IPS-20b (cell line): ENCODE measurements around the gene CSTF2.
"Not testable (repeated sequence)": the region's sequence is repeated elsewhere in the genome, so short reads cannot be mapped to it uniquely, and the experiment has no call there.

Source experiments
- H3K27ac ChIP-seq: one replicate; pipeline ENCODE4 v1.5.1; 2013; ENCODE audit warnings: low read length
- H3K27me3 ChIP-seq: 2 replicates; pipeline ENCODE4 v1.6.1; 2013; ENCODE audit warnings: mild to moderate bottlenecking, low read length, inconsistent platforms; ENCODE audit not compliant: insufficient read depth
- H3K36me3 ChIP-seq: 2 replicates; pipeline ENCODE4 v1.6.1; 2013; ENCODE audit warnings: low read depth, mild to moderate bottlenecking, inconsistent platforms, low read length, moderate library complexity; ENCODE audit not compliant: insufficient read depth
- H3K4me1 ChIP-seq: 2 replicates; pipeline ENCODE4 v1.6.1; 2013; ENCODE audit warnings: mild to moderate bottlenecking, control low read depth, inconsistent platforms, low read length, moderate library complexity; ENCODE audit not compliant: insufficient read depth
- H3K4me3 ChIP-seq: 2 replicates; pipeline ENCODE4 v1.5.1; 2013; ENCODE audit warnings: mild to moderate bottlenecking, low read length, inconsistent platforms
- H3K9ac ChIP-seq: 2 replicates; pipeline ENCODE4 v1.6.1; 2013; ENCODE audit warnings: low read depth, mild to moderate bottlenecking, inconsistent platforms, low read length, moderate library complexity
- H3K9me3 ChIP-seq: 2 replicates; pipeline ENCODE4 v1.6.1; 2013; ENCODE audit warnings: mild to moderate bottlenecking, low read depth, low read length, inconsistent platforms; ENCODE audit not compliant: insufficient read depth

Gene CSTF2

GRCh38 chrX:100819837-100820666 lies at the start of gene CSTF2:
Gene CSTF2, plus strand, starts transcription at chrX:100820391. Its CDS starts 26 bp downstream, at chrX:100820417.
- Histone ChIP-seq H3K4me1 (no peaks in the 10 kb centered on the region), H3K9ac (peak within 1 kb of the TSS; percentile 90; the same call in 1 of the 2 replicates), H3K9me3 (no peaks in the 10 kb centered on the region), H3K36me3 (peaks cover 30% of the 10 kb centered on the region), H3K27me3 (peaks cover 11% of the 10 kb centered on the region; the same call in 1 of the 2 replicates), H3K27ac (peak within 1 kb of the TSS; percentile 36), H3K4me3 (peak within 1 kb of the TSS; percentile 99)

GRCh38 chrX:100796371-100796770 lies 23.8 kb upstream of the CSTF2 start:
- not testable (repeated sequence) for H3K36me3 ChIP-seq, H3K27ac ChIP-seq, H3K9ac ChIP-seq, H3K4me1 ChIP-seq, H3K4me3 ChIP-seq, H3K27me3 ChIP-seq, H3K9me3 ChIP-seq

DNA sequence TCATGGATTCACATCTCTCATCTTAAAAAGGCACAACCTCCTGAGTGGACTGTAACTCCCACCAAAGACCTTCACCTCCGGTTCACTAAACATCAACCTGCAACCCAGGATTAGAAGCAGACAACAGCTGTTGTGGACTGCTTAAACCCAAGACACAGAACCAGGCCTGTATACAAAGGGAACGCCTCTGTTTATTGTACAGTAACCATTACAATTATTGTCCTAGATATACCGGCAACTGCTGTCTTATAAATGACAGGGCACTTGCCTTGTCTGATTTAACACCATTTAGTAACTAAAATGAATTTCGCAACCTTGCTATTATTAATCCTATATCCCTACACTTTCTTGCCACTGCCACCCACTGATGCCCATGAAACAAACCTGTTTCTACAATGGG lies 22.8 kb upstream of the CSTF2 start:
- Histone ChIP-seq H3K27me3 (no peaks in the 10 kb centered on the region), H3K27ac (no peak overlapping the region), H3K4me1 (no peaks in the 10 kb centered on the region), H3K9ac (no peak overlapping the region), H3K36me3 (no peaks in the 10 kb centered on the region), H3K9me3 (no peaks in the 10 kb centered on the region), H3K4me3 (no peak overlapping the region)

DNA sequence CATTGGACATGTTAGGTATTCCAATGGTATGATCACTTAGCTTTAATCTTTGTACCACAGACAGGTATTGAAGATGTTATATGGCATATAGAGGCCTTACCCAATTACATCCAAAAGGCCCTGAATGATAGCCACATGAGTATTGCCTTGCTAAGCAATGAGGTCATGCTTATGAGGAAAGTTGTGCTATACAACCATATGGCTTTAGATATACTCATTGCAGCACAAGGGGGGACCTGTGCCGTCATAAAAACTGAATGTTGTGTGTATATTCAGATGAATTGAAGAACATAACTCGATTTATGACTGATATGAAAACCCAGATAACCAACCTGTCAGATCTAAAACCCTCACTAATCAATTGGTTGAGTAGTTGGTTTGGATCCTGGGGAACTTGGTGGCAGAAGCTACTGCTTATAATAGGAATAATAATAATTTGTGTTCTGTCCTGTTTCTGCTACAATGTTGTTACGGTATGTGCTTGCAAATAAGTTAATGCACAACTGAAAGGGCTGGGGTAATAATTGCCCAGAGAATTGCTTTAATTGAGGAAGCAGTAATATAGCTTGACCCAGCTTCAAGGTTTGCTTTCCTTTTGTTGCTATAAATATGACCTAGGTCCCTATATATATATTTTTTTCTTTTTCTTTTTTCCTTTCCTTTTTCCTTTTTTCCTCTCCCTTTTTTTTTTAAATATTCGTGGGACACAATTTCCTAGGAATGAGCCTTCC lies 21.5 kb upstream of the CSTF2 start:
- H3K9ac ChIP-seq, result no peak overlapping the region
- H3K4me3 ChIP-seq, result no peak overlapping the region
- no peaks in the 10 kb centered on the region for H3K4me1 ChIP-seq
- no peaks in the 10 kb centered on the region for H3K27me3 ChIP-seq
- H3K36me3 ChIP-seq, result no peaks in the 10 kb centered on the region
- H3K27ac ChIP-seq, result no peak overlapping the region
- no peaks in the 10 kb centered on the region for H3K9me3 ChIP-seq

DNA sequence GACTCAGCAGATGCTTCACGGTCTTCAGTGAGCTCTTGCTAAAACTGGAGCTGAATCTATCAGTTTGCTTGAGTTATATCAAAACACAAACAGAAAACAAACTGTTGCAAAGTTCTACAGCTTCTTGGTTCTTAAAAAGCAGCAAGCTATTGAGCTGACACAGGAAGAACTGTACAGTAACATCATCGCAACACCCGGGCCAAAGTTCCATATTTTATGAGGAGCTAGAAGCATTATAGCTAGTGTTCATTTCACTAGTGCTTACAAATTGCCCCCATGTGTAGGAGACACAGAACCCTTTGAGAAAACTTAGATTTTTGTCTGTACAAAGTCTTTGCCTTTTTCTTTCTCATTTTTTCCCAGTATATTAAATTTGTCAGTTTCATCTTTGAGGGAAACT lies 17.3 kb upstream of the CSTF2 start:
- H3K27ac ChIP-seq, result no peak overlapping the region
- H3K36me3 ChIP-seq, result no peaks in the 10 kb centered on the region
- H3K9me3 ChIP-seq, result no peaks in the 10 kb centered on the region
- no peak overlapping the region for H3K4me3 ChIP-seq
- no peaks in the 10 kb centered on the region for H3K27me3 ChIP-seq
- no peaks in the 10 kb centered on the region for H3K4me1 ChIP-seq
- no peak overlapping the region for H3K9ac ChIP-seq

DNA sequence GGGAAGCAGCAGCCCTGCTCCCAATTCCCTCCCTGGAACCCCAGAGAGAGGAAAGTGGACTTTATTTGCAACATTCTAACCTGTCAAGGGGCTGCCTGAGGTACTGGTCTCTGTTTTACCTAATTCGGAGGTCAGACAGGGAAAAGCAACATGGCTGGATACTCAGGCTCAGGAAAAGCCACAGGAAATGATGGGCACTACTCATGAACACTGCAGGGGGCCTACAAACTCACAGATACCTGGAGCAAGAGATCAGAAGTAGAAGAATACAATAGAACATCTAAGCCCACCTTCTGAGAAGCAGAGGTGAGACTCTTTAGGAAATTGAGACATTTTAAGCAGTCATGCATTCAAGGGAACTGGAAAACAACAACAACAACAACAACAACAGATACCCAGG lies 15.4 kb upstream of the CSTF2 start:
- Histone ChIP-seq H3K36me3 (no peaks in the 10 kb centered on the region), H3K27me3 (no peaks in the 10 kb centered on the region), H3K9me3 (no peaks in the 10 kb centered on the region), H3K4me1 (no peaks in the 10 kb centered on the region), H3K9ac (no peak overlapping the region), H3K4me3 (no peak overlapping the region), H3K27ac (no peak overlapping the region)

DNA sequence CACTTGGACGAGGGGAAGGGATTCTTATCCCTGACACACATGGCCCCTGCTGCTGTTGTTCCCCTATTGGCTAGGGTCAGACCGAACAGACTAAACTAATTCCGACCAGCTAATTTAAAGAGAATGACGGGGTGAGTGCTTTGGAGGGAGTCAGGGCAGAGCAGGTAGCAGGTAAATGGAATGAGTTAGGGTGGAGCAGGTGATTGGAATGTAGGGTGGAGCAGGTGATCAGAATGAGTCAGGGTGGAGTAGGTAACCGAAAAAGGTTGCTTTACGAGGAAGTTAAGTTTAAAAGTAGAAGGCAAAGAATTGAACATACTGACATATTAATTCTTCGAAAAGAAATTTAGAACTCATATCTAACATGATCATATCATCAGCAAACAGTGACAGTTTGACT lies 11.9 kb upstream of the CSTF2 start:
- not testable (repeated sequence) for H3K27me3 ChIP-seq, H3K4me3 ChIP-seq, H3K27ac ChIP-seq, H3K9ac ChIP-seq, H3K9me3 ChIP-seq, H3K36me3 ChIP-seq, H3K4me1 ChIP-seq

- Histone ChIP-seq H3K27me3 (peaks cover 11% of the 10 kb centered on the region; the same call in 1 of the 2 replicates), H3K36me3 (no peaks in the 10 kb centered on the region), H3K9ac (no peak overlapping the region), H3K9me3 (no peaks in the 10 kb centered on the region), H3K4me1 (no peaks in the 10 kb centered on the region; the same call in 1 of the 2 replicates), H3K4me3 (no peak overlapping the region), H3K27ac (no peak overlapping the region)
Observed at GRCh38 chrX:100812216-100813158, 7.7 kb upstream of the CSTF2 start.

GRCh38 chrX:100817340-100817739 lies 2.9 kb upstream of the CSTF2 start:
- no peak overlapping the region for H3K4me3 ChIP-seq
- peaks cover 11% of the 10 kb centered on the region; the same call in 1 of the 2 replicates for H3K27me3 ChIP-seq
- H3K9ac ChIP-seq, result no peak overlapping the region
- H3K36me3 ChIP-seq, result peaks cover 4% of the 10 kb centered on the region; the same call in 1 of the 2 replicates
- H3K27ac ChIP-seq, result no peak overlapping the region
- H3K9me3 ChIP-seq, result no peaks in the 10 kb centered on the region
- H3K4me1 ChIP-seq, result no peaks in the 10 kb centered on the region; the same call in 1 of the 2 replicates

GRCh38 chrX:100819534-100819836 lies 706 bp upstream of the CSTF2 start:
- H3K27ac ChIP-seq, result no peak overlapping the region
- H3K27me3 ChIP-seq, result peaks cover 11% of the 10 kb centered on the region; the same call in 1 of the 2 replicates
- no peaks in the 10 kb centered on the region for H3K9me3 ChIP-seq
- H3K4me3 ChIP-seq, result peak overlapping the region; percentile 99
- peak overlapping the region; percentile 90; the same call in 1 of the 2 replicates for H3K9ac ChIP-seq
- H3K4me1 ChIP-seq, result no peaks in the 10 kb centered on the region
- H3K36me3 ChIP-seq, result peaks cover 25% of the 10 kb centered on the region

GRCh38 chrX:100829730-100830129 lies 9.5 kb downstream of the CSTF2 start:
- Histone ChIP-seq H3K27me3 (no peaks in the 10 kb centered on the region), H3K27ac (no peak overlapping the region), H3K36me3 (peaks cover 89% of the 10 kb centered on the region), H3K9ac (no peak overlapping the region), H3K9me3 (no peaks in the 10 kb centered on the region), H3K4me3 (no peak overlapping the region), H3K4me1 (no peaks in the 10 kb centered on the region)
